Measurements from ENCODE around the gene TGM2. TPM values are rescaled to one million over a fixed set of nuclear protein-coding genes. Genes with fewer than 3 reads are reported as not detected.

TGM2 gene
- total RNA-seq, 3 donors from 2014 or later, result 0.52 to 0.71 (median 0.63) TPM

DNA sequence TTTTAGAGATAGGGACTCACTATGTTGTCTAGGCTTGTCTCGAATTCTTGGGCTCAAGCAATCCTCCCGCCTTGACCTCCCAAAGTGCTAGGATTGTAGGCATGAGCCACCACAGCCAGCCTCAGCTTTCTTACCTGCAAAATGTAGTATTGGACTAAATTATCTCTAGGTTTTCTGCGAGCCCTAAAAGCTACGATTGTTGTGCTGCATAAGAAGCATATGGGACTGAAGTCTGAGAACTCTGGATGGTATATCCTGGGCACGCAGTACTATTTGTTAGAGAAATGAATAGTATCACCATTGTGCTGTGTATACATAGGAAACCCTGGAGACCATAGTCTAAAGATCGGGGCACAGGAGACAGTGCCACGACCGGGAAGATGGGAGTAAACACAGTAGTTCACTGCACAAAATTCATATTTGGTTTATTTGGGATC lies 71.4 kb downstream of the TGM2 start:
- Mint-ChIP-seq H3K27me3 (ENCODE audit: low read depth) (no peaks in the 10 kb centered on the region), H3K4me3 (no peak overlapping the region), H3K4me1 (ENCODE audit: low read depth) (peaks cover 36% of the 10 kb centered on the region), H3K36me3 (ENCODE audit: insufficient read depth) (peaks cover 9% of the 10 kb centered on the region), H3K9me3 (no peaks in the 10 kb centered on the region)
- DNase-seq, result no peak
- ATAC-seq, result no peak

DNA sequence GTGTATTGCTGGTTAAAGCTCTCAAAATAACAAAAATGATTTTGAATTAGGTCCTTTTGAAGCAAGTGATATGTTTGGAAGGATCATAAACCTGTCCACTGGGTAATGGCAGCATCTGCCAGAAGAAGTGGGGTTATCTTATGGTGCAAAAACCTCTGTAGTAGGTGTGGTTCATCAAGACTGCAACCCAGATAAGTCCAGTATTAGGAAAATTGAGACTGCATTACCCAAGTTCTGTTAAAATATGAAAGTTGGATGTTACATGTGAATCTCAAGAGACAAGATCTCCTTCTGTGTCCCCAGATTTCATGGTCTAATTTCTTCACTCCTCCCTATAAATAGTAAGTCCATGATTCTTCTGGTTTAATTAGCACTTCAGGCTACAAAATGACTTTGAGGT lies 72.2 kb downstream of the TGM2 start:
- H3K27me3 Mint-ChIP-seq (ENCODE audit: low read depth), result no peaks in the 10 kb centered on the region
- DNase-seq (no peak), ATAC-seq (no peak)
- peaks cover 36% of the 10 kb centered on the region for H3K4me1 Mint-ChIP-seq (ENCODE audit: low read depth)
- H3K9me3 Mint-ChIP-seq, result no peaks in the 10 kb centered on the region
- H3K36me3 Mint-ChIP-seq (ENCODE audit: insufficient read depth), result peaks cover 17% of the 10 kb centered on the region
- no peak overlapping the region for H3K4me3 Mint-ChIP-seq

DNA sequence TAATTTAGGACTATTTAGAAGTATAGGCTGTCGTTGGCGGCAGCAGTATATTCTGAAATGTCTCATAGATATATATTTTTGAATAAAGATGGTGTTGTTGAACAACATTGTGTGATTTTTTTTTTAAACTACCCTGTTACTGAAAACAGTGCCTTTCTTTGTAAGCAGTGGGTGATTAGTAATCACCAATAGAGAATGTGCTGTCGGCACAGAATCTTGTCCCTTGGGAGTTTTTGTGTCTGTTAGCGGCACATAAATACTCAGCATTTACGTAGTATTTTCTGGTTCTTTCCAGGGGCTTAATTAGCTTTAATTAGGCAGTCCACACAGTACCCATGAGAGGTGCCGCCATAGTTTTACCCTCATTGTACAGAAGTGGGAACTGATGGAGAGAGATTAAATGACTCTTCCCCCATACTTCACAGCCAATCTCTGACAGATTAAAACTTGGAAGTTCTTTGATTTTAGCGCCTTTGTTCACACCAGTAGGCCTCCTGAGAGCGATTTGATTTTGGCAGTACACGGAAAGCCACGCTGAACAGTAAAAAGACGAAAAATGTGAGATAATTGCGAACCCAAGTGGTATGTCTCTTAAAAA lies 72.7 kb downstream of the TGM2 start:
- peaks cover 36% of the 10 kb centered on the region for H3K4me1 Mint-ChIP-seq (ENCODE audit: low read depth)

DNA sequence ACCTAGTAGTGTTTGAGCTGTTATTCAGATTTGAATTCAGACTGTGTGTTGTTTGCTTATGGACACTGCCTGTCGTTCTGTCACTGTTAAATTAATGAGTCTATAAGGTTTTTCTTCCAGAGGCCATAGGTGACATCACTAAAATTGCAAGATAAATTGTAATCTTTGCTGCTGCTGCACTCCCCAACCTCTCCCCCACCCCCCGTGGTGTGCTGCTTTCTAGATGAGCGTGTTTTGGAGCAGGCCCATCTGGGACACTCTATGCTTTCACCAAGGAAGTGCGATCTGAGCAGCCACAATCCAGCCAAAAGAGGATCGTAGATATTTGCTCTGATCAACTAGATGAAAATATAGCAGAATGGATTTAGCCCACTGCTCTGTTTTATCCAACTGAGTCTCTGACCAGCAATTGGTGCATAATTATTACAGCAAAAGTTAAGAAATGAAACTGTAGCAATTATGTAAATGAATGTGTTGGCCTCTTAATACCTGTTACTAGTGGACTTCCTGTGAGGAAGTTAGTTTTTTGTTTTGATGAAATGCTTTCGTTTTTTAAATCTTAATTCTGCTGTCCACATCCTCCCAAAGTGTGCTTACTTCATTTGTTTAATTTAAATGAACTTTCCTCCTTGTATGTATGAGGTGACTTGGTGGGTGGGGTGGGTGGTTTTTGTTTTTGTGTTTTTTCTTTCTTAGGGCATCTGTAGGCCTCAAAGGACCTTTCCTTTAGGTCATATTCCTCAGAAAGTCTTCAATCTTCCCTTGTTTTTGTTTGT lies 73.4 kb downstream of the TGM2 start:
- Mint-ChIP-seq H3K36me3 (ENCODE audit: insufficient read depth) (peaks cover 17% of the 10 kb centered on the region), H3K9me3 (no peaks in the 10 kb centered on the region), H3K4me3 (no peak overlapping the region), H3K27me3 (ENCODE audit: low read depth) (no peaks in the 10 kb centered on the region), H3K4me1 (ENCODE audit: low read depth) (peaks cover 36% of the 10 kb centered on the region)
- no peak for ATAC-seq
- no peak for DNase-seq

More for the DNA sequence above, 72.7 kb downstream of the TGM2 start:
- Mint-ChIP-seq H3K9me3 (no peaks in the 10 kb centered on the region), H3K4me3 (no peak overlapping the region), H3K27me3 (ENCODE audit: low read depth) (no peaks in the 10 kb centered on the region), H3K36me3 (ENCODE audit: insufficient read depth) (peaks cover 17% of the 10 kb centered on the region)
- ATAC-seq, result no peak
- no peak for DNase-seq

DNA sequence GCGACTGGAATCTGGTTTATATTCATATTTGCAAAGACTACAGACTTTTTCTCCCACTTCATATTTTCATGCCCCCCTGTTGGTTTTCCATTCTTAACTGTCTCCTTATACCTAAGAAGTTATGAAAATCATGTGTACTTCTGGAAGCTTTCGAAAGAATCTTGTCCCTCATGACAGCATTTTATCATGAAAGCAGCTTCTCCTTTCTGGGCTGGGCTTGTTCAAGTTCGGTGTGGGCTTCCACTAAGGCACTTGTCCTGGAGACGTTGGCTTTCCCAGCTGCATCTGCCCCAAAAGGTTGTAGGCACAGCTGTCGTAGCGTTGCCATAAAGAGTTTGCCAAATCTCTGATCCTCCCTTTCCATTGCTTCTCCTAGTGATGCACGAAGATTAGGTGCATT lies 75.0 kb downstream of the TGM2 start:
- no peaks in the 10 kb centered on the region for H3K27me3 Mint-ChIP-seq (ENCODE audit: low read depth)
- H3K4me3 Mint-ChIP-seq, result no peak overlapping the region
- DNase-seq (no peak), ATAC-seq (no peak)
- H3K4me1 Mint-ChIP-seq (ENCODE audit: low read depth), result peaks cover 38% of the 10 kb centered on the region
- H3K9me3 Mint-ChIP-seq, result no peaks in the 10 kb centered on the region
- H3K36me3 Mint-ChIP-seq (ENCODE audit: insufficient read depth), result peaks cover 23% of the 10 kb centered on the region

DNA sequence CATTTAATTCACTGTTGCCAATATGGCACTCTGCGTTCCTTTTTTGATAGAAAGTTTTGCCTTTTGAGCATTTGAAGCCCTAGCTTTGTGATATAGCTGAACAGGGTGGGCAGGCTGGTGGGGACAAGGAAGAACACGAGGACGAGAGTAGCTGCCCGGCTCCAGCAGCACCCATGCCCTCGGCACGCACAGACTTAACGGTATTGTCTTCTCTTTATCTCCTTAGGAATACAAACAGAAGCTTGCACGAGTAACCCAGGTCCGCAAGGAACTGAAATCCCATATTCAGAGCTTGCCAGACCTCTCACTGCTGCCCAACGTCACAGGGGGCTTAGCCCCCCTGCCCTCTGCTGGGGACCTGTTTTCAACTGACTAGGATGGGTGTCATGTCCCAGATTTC lies 75.6 kb downstream of the TGM2 start:
- no peaks in the 10 kb centered on the region for H3K27me3 Mint-ChIP-seq (ENCODE audit: low read depth)
- H3K4me1 Mint-ChIP-seq (ENCODE audit: low read depth), result peaks cover 33% of the 10 kb centered on the region
- ATAC-seq, result no peak
- no peaks in the 10 kb centered on the region for H3K9me3 Mint-ChIP-seq
- no peak overlapping the region for H3K4me3 Mint-ChIP-seq
- peaks cover 27% of the 10 kb centered on the region for H3K36me3 Mint-ChIP-seq (ENCODE audit: insufficient read depth)
- no peak for DNase-seq

DNA sequence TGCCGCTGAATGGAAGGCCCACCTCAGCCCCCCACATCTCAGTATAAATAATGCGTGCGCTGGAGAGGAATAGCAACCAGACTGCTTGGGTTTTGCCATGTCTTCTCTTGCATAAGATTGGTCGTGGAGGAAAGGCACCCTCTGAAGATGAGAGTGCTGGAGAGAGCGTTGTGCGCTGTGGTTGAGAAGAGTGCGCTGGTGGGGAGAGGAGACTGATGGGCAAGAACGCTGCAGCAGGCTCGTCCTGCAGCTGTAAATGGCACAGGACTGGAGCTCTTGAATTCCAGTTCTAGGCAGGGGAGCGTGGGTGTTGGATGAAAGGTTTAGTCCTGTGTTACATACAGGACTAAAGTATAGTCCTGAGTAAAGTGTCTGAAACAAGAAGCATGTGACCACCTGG lies 80.0 kb downstream of the TGM2 start:
- no peaks in the 10 kb centered on the region for H3K9me3 Mint-ChIP-seq
- no peak overlapping the region for H3K4me3 Mint-ChIP-seq
- DNase-seq, result no peak
- no peaks in the 10 kb centered on the region for H3K27me3 Mint-ChIP-seq (ENCODE audit: low read depth)
- peaks cover 36% of the 10 kb centered on the region for H3K36me3 Mint-ChIP-seq (ENCODE audit: insufficient read depth)
- peaks cover 9% of the 10 kb centered on the region for H3K4me1 Mint-ChIP-seq (ENCODE audit: low read depth)
- ATAC-seq, result no peak

DNA sequence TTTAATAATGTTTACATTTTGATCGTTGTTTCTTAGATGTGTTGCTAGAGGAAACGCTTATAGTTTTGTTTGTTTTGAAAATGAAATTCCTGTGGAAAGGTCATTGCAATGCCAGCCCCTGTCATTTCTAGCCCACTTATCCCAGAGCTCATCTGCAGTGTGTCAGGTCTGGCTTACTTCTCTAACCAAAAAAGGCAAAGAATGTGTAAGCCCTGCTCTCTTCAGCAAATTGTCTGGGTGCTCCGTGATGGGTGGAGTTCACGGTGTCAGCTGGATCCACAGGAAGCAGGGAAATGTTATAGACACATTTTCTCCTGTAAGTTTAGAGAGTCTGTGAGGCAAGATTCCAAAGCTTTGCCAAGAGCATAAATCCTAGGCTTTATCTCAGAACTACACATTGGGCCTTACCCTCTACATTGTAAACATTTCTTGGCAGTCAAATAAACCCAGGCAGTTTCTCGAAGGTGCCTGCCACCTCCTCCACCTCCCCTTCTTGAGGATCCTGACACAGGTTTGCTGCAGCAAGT lies 80.6 kb downstream of the TGM2 start:
- DNase-seq, result no peak
- H3K4me3 Mint-ChIP-seq, result no peak overlapping the region
- H3K36me3 Mint-ChIP-seq (ENCODE audit: insufficient read depth), result peaks cover 34% of the 10 kb centered on the region
- no peaks in the 10 kb centered on the region for H3K27me3 Mint-ChIP-seq (ENCODE audit: low read depth)
- ATAC-seq, result no peak
- peaks cover 9% of the 10 kb centered on the region for H3K4me1 Mint-ChIP-seq (ENCODE audit: low read depth)
- H3K9me3 Mint-ChIP-seq, result peaks cover under 1% of the 10 kb centered on the region

DNA sequence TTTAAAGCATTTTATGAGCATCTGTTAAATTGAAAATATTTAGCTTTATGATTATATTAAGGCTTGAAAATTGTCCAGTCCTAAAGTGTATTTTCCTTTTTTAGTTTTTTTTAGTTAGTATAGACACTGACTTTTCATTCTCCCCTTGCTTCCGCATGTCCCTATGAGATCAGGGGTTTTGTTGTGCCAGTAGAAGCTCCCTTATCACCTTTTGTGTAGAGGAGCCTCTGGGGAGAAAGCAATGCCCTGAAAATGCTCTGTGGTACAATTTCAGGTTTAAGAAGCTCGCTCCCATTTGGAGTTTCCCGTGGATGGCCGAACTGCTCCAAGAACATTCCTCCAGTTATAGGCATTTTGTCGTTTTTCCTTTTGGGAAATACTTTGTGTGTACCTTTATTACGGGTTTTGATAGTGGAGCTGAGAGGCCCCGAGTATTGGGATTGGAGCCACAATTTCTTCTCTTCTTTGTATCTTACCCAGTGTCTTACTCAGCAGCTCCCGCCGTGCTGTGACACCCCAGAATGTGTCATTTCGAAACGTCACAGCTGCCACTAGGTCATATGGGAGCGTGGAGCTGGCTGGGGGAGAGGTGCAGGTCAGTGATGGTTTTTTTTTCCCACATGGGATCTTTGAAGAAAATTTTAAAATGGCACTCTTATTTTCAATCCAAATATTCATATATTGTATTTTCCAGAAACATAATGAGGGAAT lies 81.6 kb downstream of the TGM2 start:
- ATAC-seq (no peak), DNase-seq (no peak)
- H3K4me3 Mint-ChIP-seq, result no peak overlapping the region
- H3K27me3 Mint-ChIP-seq (ENCODE audit: low read depth), result no peaks in the 10 kb centered on the region
- H3K4me1 Mint-ChIP-seq (ENCODE audit: low read depth), result peaks cover 9% of the 10 kb centered on the region
- peaks cover 41% of the 10 kb centered on the region for H3K36me3 Mint-ChIP-seq (ENCODE audit: insufficient read depth)
- H3K9me3 Mint-ChIP-seq, result peaks cover 5% of the 10 kb centered on the region

DNA sequence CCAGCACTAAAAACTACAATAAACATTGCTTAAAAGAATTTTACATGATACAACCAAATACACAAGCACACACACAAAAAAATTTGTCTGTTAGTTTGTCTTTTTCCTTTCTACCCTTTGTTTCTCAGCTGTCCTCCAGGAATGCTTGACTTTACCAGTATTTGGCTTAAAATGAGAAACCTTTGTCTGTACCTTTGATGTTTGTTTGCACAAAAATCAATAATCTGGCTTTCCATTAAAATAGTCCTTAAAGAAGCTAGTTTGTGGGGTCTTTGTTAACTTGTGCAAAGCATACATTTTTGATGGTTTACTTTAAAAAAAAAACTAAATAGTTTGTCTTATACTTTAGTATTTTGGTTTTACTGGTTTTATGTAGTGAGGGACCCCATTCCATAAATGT lies 82.2 kb downstream of the TGM2 start:
- ATAC-seq, result no peak
- DNase-seq, result no peak
- H3K9me3 Mint-ChIP-seq, result peaks cover 5% of the 10 kb centered on the region
- H3K36me3 Mint-ChIP-seq (ENCODE audit: insufficient read depth), result peaks cover 40% of the 10 kb centered on the region
- H3K4me3 Mint-ChIP-seq, result no peak overlapping the region
- peaks cover 9% of the 10 kb centered on the region for H3K4me1 Mint-ChIP-seq (ENCODE audit: low read depth)
- H3K27me3 Mint-ChIP-seq (ENCODE audit: low read depth), result no peaks in the 10 kb centered on the region

DNA sequence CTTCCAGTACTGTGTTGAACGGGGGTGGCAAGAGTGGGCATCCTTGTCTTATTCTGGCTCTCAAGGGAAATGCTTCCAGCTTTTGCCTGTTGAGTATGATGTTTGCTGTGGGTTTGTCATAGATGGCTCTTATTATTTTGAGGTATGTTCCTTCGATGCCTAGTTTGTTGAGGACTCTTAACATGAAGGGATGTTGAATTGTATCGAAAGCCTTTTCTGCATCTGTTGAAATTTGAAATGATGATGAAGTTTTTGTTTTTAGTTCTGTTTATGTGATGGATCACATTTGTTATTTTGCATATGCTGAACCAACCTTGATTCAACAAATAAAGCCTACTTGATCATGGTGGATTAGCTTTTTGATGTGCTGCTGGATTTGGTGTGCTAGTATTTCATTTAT lies 83.5 kb downstream of the TGM2 start:
- DNase-seq (no peak), ATAC-seq (no peak)
- Mint-ChIP-seq H3K4me3 (no peak overlapping the region), H3K27me3 (ENCODE audit: low read depth) (no peaks in the 10 kb centered on the region), H3K9me3 (peaks cover 5% of the 10 kb centered on the region), H3K4me1 (ENCODE audit: low read depth) (peaks cover 14% of the 10 kb centered on the region), H3K36me3 (ENCODE audit: insufficient read depth) (peaks cover 48% of the 10 kb centered on the region)

DNA sequence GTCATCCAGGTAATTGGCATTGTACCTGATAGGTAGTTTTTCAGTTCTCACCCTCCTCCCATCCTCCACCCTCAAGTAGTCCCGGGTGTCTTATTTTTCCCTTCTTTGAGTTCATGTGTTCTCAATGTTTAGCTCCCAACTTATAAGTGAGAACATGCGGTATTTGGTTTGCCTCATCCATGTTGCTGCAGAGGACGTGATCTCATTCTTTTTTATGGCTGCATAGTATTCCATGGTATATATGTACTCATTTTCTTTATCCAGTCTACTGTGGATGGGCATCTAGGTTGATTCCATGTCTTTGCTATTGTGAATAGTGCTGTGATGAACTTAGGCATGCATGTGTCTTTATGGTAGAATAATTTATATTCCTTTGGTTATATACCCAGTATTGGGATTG lies 85.7 kb downstream of the TGM2 start:
- peaks cover 20% of the 10 kb centered on the region for H3K4me1 Mint-ChIP-seq (ENCODE audit: low read depth)
- H3K36me3 Mint-ChIP-seq (ENCODE audit: insufficient read depth), result peaks cover 46% of the 10 kb centered on the region
- ATAC-seq (no peak), DNase-seq (no peak)
- no peaks in the 10 kb centered on the region for H3K27me3 Mint-ChIP-seq (ENCODE audit: low read depth)
- no peak overlapping the region for H3K4me3 Mint-ChIP-seq
- H3K9me3 Mint-ChIP-seq, result peaks cover 5% of the 10 kb centered on the region

DNA sequence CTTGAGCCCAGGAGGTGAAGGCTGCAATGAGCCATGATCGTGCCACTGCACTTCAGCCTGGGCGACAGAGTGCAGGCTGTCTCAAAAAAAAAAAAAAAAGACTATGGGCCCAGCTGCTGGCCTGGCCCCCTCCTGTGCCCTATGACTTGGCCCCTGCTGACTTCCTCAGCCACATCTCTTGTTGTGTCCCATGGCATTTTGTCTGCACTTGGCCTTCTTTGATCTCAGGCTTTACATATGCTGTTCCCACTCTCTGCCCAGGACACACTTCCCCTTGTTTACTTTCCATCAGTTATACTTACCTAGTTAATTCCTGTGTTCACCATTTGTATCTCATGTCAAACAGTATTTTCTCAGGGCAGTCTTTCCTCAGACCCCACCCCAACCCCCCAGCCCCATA lies 87.0 kb downstream of the TGM2 start:
- H3K4me3 Mint-ChIP-seq, result no peak overlapping the region
- peaks cover 49% of the 10 kb centered on the region for H3K36me3 Mint-ChIP-seq (ENCODE audit: insufficient read depth)
- no peaks in the 10 kb centered on the region for H3K27me3 Mint-ChIP-seq (ENCODE audit: low read depth)
- no peak for DNase-seq
- H3K9me3 Mint-ChIP-seq, result peaks cover 5% of the 10 kb centered on the region
- H3K4me1 Mint-ChIP-seq (ENCODE audit: low read depth), result peaks cover 26% of the 10 kb centered on the region
- no peak for ATAC-seq
